UCSD-AML1 (cell line): ENCODE measurements around the gene MAGEB2.
"Not testable (repeated sequence)": the region's sequence is repeated elsewhere in the genome, so short reads cannot be mapped to it uniquely, and the experiment has no call there.

Experiments
- DNase-seq: peaks from one replicate; lab custom pipeline; 2025; ENCODE audit not compliant: unreplicated experiment; lab: John Stamatoyannopoulos, UW

The MAGEB2 gene

GRCh38 chrX:30215357-30215843, at the start of gene MAGEB2:
Gene MAGEB2 (plus strand): TSS chrX:30215563. CDS start chrX:30218581, 3,018 bp downstream.
- DNase-seq = peak; percentile 23

- DNase-seq = no peak
These were observed 44.5 kb upstream of the MAGEB2 start for GRCh38 chrX:30170900-30171299.

- DNase-seq = no peak
These were observed 34.0 kb upstream of the MAGEB2 start for GRCh38 chrX:30181353-30181752.

GRCh38 chrX:30183554-30183953, 31.8 kb upstream of the MAGEB2 start:
- no peak for DNase-seq

- no peak for DNase-seq
These were observed 24.9 kb upstream of the MAGEB2 start for GRCh38 chrX:30190426-30190825.

GRCh38 chrX:30193910-30194309, 21.5 kb upstream of the MAGEB2 start:
- DNase-seq = not testable (repeated sequence)

- no peak for DNase-seq
These were observed 19.0 kb upstream of the MAGEB2 start for GRCh38 chrX:30196322-30196721.

- DNase-seq = no peak
These were observed 3.2 kb upstream of the MAGEB2 start for GRCh38 chrX:30212172-30212571.

GRCh38 chrX:30217465-30217864, 2.1 kb downstream of the MAGEB2 start:
- DNase-seq = no peak

GRCh38 chrX:30219372-30219771, 4.0 kb downstream of the MAGEB2 start:
- DNase-seq = no peak

GRCh38 chrX:30220661-30221060, 5.3 kb downstream of the MAGEB2 start:
- DNase-seq = no peak

- no peak for DNase-seq
These were observed 9.2 kb downstream of the MAGEB2 start for GRCh38 chrX:30224536-30224935.

- no peak for DNase-seq
These were observed 13.2 kb downstream of the MAGEB2 start for GRCh38 chrX:30228526-30228925.

- no peak for DNase-seq
These were observed 15.0 kb downstream of the MAGEB2 start, which contains the start of gene MAGEB3 for GRCh38 chrX:30230395-30230794. Gene MAGEB3 (plus strand): TSS chrX:30230657. CDS start chrX:30235925, 5,268 bp downstream.

- DNase-seq = no peak
These were observed 26.5 kb downstream of the MAGEB2 start, which contains the start of gene MAGEB4 for GRCh38 chrX:30241724-30242415. Gene MAGEB4 (plus strand): TSS chrX:30242000. CDS start chrX:30242136, 136 bp downstream.

- DNase-seq = no peak
These were observed 31.6 kb downstream of the MAGEB2 start, which contains the start of gene MAGEB1 for GRCh38 chrX:30246769-30247489. Gene MAGEB1 (plus strand): TSS chrX:30247146. CDS start chrX:30250494, 3,348 bp downstream.

- no peak for DNase-seq
These were observed 33.5 kb downstream of the MAGEB2 start for GRCh38 chrX:30248854-30249253.

- no peak for DNase-seq
These were observed 37.9 kb downstream of the MAGEB2 start for GRCh38 chrX:30253257-30253656.

- no peak for DNase-seq
These were observed 44.6 kb downstream of the MAGEB2 start for GRCh38 chrX:30259927-30260326.

- no peak for DNase-seq
These were observed 45.6 kb downstream of the MAGEB2 start for GRCh38 chrX:30261012-30261411.

GRCh38 chrX:30262763-30263162, 47.4 kb downstream of the MAGEB2 start:
- DNase-seq = no peak
